Stomach (tissue), 9 donors: Measurements from ENCODE around the gene BBS10. TPM values are rescaled to one million over a fixed set of nuclear protein-coding genes. Genes with fewer than 3 reads are reported as not detected.
"Not testable (repeated sequence)": the region's sequence is repeated elsewhere in the genome, so short reads cannot be mapped to it uniquely, and the experiment has no call there.

Experiments
- DNase-seq, 2 donors: peaks; one replicate each; pipeline versions ENCODE4 v3.0.0 to v3.0.0-alpha.2; 2013 to 2019
- H3K27ac ChIP-seq, 5 donors: fragments of 200-600 bp in 4 of 5; sonication (generic) in 4 of 5; one replicate each; pipeline ENCODE4 v1.5.1; 2013 to 2019; ENCODE audit warnings: mild to moderate bottlenecking in 1 of 5, moderate library complexity in 1 of 5
- H3K27me3 ChIP-seq, 3 donors: fragments of 200-600 bp; sonication (generic); one replicate each; pipeline ENCODE4 v1.5.1; 2017 to 2019; ENCODE audit warnings: mixed run types in 1 of 3
- H3K36me3 ChIP-seq, 4 donors: fragments of 200-600 bp; sonication (generic); 1 replicate in 3 of 4; 2 replicates in 1 of 4; pipeline ENCODE4 v1.5.1; 2016 to 2019
- H3K4me1 ChIP-seq, 4 donors: fragments of 200-600 bp; sonication (generic); one replicate each; pipeline ENCODE4 v1.5.1; 2016 to 2019
- H3K4me3 ChIP-seq, 4 donors: fragments of 200-600 bp; sonication (generic) in 3 of 4; one replicate each; pipeline ENCODE4 v1.5.1; 2016 to 2019; ENCODE audit warnings: mild to moderate bottlenecking in 1 of 4
- H3K9me3 ChIP-seq, 4 donors: fragments of 200-600 bp; sonication (generic); one replicate each; pipeline ENCODE4 v1.5.1; 2016 to 2019
- EP300 ChIP-seq: sonication (generic); formaldehyde crosslinking; IDR thresholded peaks from one replicate; pipeline ENCODE4 v1.6.1; 2017; ENCODE audit warnings: antibody characterized with exemption
- POLR2A ChIP-seq, 4 donors: fragments of 450-650 bp; IDR thresholded peaks; one replicate each; pipeline ENCODE4 v1.6.1; 2016; ENCODE audit warnings: antibody characterized with exemption in 4 of 4, control low read depth in 2 of 4, mild to moderate bottlenecking in 1 of 4, moderate library complexity in 1 of 4
- POLR2AphosphoS5 ChIP-seq, 3 donors: sonication (generic); formaldehyde crosslinking; IDR thresholded peaks; one replicate each; pipeline ENCODE4 v1.6.1; 2016; ENCODE audit warnings: antibody characterized with exemption in 3 of 3
- WGBS, 5 donors: extraction: QIAGEN DNeasy Blood & Tissue Kit in 3 of 5; methylation state at CpG; one replicate each; pipeline versions ENCODE4 v1.1.5 to v1.1.7; 2013 to 2018; 5-methylcytosine and 5-hydroxymethylcytosine counted together
- intact Hi-C: fragments of 100-400 bp; cut with DNase I; formaldehyde crosslinking; loops from one replicate; pipeline ENCODE4 v1.15.1; 2023; ENCODE audit warnings: low total_unique reads
- polyA plus RNA-seq, 3 donors: library from polyadenylated mRNA; stranded (reverse); fragments of 200-250 nt; gene quantifications; one replicate each; pipeline ENCODE4 v1.2.3, GENCODE V29; 2013
- total RNA-seq, 5 donors: library from RNA; depleted of rRNA; stranded (reverse); fragments of >200 nt; gene quantifications; one replicate each; pipeline versions ENCODE4 v1.1.0 to v1.2.3, GENCODE V29; 2014 to 2016
- TF ChIP-seq, protein P1 (sequence below), 7 experiments: fragments of 450-650 bp in 4 of 7; fragments of 200-600 bp in 3 of 7; sonication (generic) in 3 of 7; IDR thresholded peaks; one replicate each; pipeline ENCODE4 v1.5.1; 2016 to 2019; ENCODE audit warnings: antibody characterized with exemption in 7 of 7, control low read depth in 2 of 7, mild to moderate bottlenecking in 1 of 7
- donor health status: healthy with polysubstance abuse.
- donor health status: Bipolar disorder and iron deficiency.
- donor health status: healthy.

The BBS10 gene
- total and polyA plus RNA-seq, 8 donors = 0.87 to 15.6 (median 3.3) TPM

DNA sequence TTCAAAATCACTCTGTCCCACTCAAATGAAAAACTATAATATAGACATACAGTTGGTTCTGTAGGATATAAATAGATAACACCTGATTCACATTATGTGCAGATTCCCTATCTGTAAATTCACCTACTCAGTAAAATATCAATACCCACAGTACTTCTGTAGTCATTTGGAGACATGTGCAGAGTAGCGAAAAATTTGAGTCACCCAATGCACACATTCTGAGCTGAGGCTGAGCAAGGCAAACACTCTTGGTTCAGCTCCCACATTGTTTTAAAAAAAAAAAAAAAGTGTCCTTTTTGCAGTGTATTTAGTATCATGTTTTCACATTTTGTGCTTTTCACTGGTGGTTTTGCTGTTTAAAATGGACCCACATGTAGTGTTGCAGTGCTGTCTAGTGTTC lies 27.3 kb upstream of the BBS10 start:
- intact Hi-C loops = no loop called here
- DNase-seq = no peak
- Histone ChIP-seq H3K9me3 (no peaks in the 10 kb centered on the region), H3K4me1 (no peaks in the 10 kb centered on the region), H3K36me3 (peaks cover 0 to 74% (median 68%) of the 10 kb centered on the region in 4 donors), H3K27ac (no peak overlapping the region), H3K27me3 (no peaks in the 10 kb centered on the region), H3K4me3 (no peak overlapping the region)
- TF ChIP-seq, protein P1, sequence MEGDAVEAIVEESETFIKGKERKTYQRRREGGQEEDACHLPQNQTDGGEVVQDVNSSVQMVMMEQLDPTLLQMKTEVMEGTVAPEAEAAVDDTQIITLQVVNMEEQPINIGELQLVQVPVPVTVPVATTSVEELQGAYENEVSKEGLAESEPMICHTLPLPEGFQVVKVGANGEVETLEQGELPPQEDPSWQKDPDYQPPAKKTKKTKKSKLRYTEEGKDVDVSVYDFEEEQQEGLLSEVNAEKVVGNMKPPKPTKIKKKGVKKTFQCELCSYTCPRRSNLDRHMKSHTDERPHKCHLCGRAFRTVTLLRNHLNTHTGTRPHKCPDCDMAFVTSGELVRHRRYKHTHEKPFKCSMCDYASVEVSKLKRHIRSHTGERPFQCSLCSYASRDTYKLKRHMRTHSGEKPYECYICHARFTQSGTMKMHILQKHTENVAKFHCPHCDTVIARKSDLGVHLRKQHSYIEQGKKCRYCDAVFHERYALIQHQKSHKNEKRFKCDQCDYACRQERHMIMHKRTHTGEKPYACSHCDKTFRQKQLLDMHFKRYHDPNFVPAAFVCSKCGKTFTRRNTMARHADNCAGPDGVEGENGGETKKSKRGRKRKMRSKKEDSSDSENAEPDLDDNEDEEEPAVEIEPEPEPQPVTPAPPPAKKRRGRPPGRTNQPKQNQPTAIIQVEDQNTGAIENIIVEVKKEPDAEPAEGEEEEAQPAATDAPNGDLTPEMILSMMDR (IDR thresholded peaks at IDR 0.05) = no peak
- TF ChIP-seq EP300 = no peak
- no peak for TF ChIP-seq POLR2AphosphoS5 (IDR thresholded peaks at IDR 0.05)
- no peak for TF ChIP-seq POLR2A (IDR thresholded peaks at IDR 0.05)
- 80 to 93% (median 86%) methylated on average over 1 of the region's 1 CpG for WGBS, 5 donors

DNA sequence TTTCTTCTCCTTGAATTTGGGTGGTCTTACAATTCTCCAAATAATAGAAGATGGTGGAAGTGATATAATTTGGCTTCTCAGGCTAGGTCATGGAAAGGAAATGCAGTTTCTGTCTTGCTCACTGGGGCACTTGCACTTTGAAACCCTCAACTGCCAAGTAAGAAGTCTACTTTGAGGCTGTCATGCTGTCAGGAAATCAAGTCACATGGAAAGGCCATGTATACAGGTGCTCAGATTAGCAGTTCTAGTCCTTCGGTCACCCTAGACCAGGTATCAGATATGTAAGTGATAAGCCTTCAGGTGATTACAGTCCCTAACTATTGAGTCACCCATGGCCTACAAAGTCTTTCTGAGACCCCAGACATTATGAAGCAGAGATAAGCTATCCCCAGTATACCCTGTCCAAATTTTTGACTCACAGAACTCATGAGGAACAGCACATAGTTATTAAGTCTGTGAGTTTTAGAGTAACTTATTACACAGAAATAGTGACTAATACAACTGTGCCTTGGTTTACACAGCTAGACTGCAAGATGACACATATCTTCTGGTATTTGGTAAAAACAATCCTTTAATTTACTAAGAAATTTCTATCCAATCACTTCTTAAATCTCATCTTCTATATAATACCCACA lies 26.3 kb upstream of the BBS10 start:
- 37 to 64% (median 56%) methylated on average over 1 of the region's 1 CpG for WGBS, 5 donors
- Histone ChIP-seq H3K27me3 (no peaks in the 10 kb centered on the region), H3K4me3 (no peak overlapping the region), H3K9me3 (no peaks in the 10 kb centered on the region), H3K4me1 (no peaks in the 10 kb centered on the region), H3K36me3 (peaks cover 0 to 82% (median 75%) of the 10 kb centered on the region in 4 donors), H3K27ac (no peak overlapping the region)
- intact Hi-C loops = no loop called here
- TF ChIP-seq, protein P1 (IDR thresholded peaks at IDR 0.05) = no peak
- TF ChIP-seq POLR2A (IDR thresholded peaks at IDR 0.05) (no peak), POLR2AphosphoS5 (IDR thresholded peaks at IDR 0.05) (no peak), EP300 (no peak)
- no peak for DNase-seq

- TF ChIP-seq POLR2AphosphoS5 (IDR thresholded peaks at IDR 0.05) (no peak), EP300 (no peak), POLR2A (IDR thresholded peaks at IDR 0.05) (no peak)
- TF ChIP-seq, protein P1 (IDR thresholded peaks at IDR 0.05) = no peak
- intact Hi-C loops = no loop called here
- Histone ChIP-seq H3K9me3 (peaks cover 0 to 4% (median 0%) of the 10 kb centered on the region in 4 donors), H3K4me3 (no peak overlapping the region), H3K4me1 (no peaks in the 10 kb centered on the region), H3K27ac (no peak overlapping the region), H3K27me3 (no peaks in the 10 kb centered on the region), H3K36me3 (peaks cover 5 to 79% (median 75%) of the 10 kb centered on the region in 4 donors)
- DNase-seq = no peak
- WGBS, 5 donors = 95 to 100% (median 100%) methylated on average over 1 of the region's 1 CpG
Measured at GRCh38 chr12:76368230-76368629, 20.0 kb upstream of the BBS10 start.

GRCh38 chr12:76366163-76366562 lies 17.9 kb upstream of the BBS10 start:
- TF ChIP-seq POLR2A (IDR thresholded peaks at IDR 0.05) (no peak), POLR2AphosphoS5 (IDR thresholded peaks at IDR 0.05) (no peak), EP300 (no peak)
- TF ChIP-seq, protein P1 (IDR thresholded peaks at IDR 0.05) = no peak
- Histone ChIP-seq H3K36me3 (peaks cover 5 to 69% (median 62%) of the 10 kb centered on the region in 4 donors), H3K27me3 (no peaks in the 10 kb centered on the region), H3K4me3 (no peak overlapping the region), H3K27ac (no peak overlapping the region), H3K4me1 (no peaks in the 10 kb centered on the region), H3K9me3 (peaks cover 0 to 4% (median 0%) of the 10 kb centered on the region in 4 donors)
- DNase-seq = no peak
- intact Hi-C loops = no loop called here
- WGBS, 5 donors = 68 to 100% (median 93%) methylated on average over 1 of the region's 1 CpG

- H3K9me3 ChIP-seq, H3K27me3 ChIP-seq, H3K4me3 ChIP-seq, intact Hi-C loops, H3K27ac ChIP-seq, DNase-seq, H3K4me1 ChIP-seq: not testable (repeated sequence)
- peaks cover 5 to 66% (median 52%) of the 10 kb centered on the region in 4 donors for H3K36me3 ChIP-seq
- 89 to 94% (median 92%) methylated on average over 5 of the region's 5 CpGs for WGBS, 5 donors
Measured at GRCh38 chr12:76364131-76364530, 15.9 kb upstream of the BBS10 start.
